HCEC 1CT (cell line): ENCODE results near the gene MMEL1.

ENCODE experiments used
- DNase-seq: peaks from one replicate; pipeline ENCODE4 v3.0.0-alpha.2; 2017

Gene MMEL1

GRCh38 chr1:2642131-2642559 is 9.3 kb upstream of the MMEL1 start:
- DNase-seq, result no peak

GRCh38 chr1:2641381-2642130 is 8.7 kb upstream of the MMEL1 start:
- no peak for DNase-seq

DNA sequence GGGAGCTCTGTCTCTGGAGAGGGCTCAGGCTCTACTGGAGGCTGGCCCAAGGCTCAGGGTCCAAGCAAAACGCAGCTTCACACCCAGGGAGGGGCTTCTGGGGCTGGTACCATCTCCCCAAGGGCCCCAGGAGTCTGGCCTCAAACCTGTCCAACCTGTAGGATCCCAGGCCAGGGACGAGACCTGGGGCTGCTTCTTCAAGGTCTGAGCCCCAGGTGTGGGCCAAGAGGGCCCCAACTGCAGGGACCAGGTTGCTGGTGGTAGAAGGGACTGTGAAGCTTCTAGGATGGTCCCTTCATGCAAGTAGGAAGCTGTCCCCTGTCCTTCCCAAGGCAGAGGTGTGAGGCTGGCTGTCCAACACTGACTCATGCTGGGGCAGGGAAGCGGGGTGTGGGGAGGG is 7.8 kb upstream of the MMEL1 start:
- DNase-seq, result peak; percentile 3

- no peak for DNase-seq
These were observed 7.0 kb upstream of the MMEL1 start for GRCh38 chr1:2639607-2640521.

- no peak for DNase-seq
These were observed 6.4 kb upstream of the MMEL1 start for GRCh38 chr1:2639203-2639602.

DNA sequence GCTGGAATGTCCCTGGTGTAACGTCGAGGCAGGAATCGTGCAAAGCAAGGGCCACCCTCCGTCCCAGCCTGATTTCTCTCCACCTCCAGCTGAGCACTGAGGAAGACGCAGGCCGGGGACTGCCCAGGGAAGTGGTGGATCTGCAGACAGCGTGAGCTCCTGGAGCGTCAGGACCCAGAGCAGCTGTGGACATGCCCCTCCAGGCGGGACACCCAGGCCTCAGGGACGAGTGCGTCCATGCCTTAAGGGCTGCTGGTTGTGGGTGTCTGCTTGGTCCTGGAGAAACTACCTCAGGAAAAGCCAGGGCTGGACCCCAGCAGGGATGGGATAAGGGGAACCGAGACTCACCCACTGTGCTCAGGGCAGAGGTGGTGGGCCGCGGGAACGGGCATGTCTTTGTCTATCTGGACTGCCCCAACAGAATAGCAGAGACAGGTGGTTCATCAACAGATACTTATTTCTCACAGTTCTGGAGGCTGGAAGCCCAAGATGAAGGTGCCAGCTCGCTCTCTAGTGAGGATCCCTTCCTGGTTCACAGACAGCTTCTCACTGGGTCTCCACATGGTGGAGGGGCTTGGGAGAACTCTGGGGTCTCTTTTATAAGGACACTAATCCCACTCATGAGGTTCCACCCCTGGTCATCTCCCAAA is 5.8 kb upstream of the MMEL1 start:
- DNase-seq, result no peak

DNA sequence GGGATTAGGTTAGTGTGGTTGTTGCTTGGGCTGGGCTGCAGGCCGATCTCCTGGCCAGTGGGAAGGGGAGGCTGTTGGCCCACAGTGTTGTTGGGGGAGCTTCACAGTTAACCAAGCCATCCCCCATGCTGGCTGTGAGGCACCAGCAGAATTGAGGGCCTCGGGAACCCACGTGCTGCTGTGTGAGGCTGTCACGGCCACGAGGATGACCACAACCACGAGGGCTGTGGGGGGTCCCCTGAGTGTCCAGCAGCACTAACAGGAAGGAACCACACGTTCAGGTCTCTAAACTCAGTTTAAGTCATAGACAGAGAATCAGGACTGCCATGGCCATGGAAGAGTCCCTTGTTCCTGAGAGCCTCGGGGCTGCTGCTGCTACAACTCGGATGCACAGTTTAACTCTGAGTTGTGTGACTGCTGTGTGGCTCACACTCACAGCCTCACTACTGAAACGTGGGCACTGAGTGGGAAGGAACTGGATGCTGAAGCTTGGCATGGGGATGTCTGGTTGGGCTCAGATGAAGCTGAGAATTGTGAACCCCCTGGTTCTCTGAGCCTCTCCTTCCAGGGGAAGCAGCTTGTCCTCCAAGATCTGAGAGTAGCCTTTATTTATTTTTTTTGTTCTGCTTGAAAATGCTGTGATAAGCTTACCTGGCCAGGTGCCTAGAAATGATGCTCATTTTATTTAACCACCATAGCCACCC is 4.8 kb upstream of the MMEL1 start:
- DNase-seq, result no peak

- no peak for DNase-seq
These were observed 3.9 kb upstream of the MMEL1 start for GRCh38 chr1:2636733-2637132.

DNA sequence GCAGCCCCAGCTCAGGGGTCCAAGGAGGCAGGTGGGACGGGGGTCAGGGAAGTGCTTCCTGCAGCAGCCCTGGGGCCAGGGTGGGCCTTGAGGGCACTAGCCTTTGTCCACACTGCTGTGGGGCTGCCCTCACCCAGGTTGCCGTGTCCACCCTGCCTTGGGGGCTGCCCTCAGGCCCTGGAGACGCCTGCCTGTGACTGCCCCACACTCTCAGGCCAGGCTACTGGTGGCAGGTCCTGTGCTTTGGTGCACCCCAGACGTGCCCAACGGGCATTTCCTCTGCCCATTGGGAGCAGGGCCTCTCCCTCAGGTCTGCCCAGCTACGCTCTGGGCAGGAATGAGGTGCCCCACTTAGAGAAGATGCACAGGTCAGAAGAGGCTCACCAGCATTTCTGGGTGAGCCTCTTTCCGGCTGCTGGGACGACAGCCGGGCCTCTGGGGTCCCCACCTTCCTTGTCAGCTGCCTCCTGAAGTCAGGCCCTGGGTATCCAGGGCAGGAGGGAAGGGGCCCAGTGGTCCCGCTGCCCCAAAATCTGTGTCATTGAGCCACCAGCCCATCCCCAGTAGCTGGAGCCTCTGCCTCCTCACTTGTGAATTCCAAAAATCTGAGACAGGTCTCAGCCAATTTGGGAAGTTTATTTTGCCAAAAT is 2.7 kb upstream of the MMEL1 start:
- no peak for DNase-seq

- DNase-seq, result no peak
These were observed 1.2 kb upstream of the MMEL1 start for GRCh38 chr1:2633936-2634491.

GRCh38 chr1:2633366-2633935 is 635 bp upstream of the MMEL1 start:
- DNase-seq, result no peak

- no peak for DNase-seq
These were observed 775 bp downstream of the MMEL1 start for GRCh38 chr1:2632051-2632430.

GRCh38 chr1:2631136-2632050 is 1.4 kb downstream of the MMEL1 start:
- no peak for DNase-seq

DNA sequence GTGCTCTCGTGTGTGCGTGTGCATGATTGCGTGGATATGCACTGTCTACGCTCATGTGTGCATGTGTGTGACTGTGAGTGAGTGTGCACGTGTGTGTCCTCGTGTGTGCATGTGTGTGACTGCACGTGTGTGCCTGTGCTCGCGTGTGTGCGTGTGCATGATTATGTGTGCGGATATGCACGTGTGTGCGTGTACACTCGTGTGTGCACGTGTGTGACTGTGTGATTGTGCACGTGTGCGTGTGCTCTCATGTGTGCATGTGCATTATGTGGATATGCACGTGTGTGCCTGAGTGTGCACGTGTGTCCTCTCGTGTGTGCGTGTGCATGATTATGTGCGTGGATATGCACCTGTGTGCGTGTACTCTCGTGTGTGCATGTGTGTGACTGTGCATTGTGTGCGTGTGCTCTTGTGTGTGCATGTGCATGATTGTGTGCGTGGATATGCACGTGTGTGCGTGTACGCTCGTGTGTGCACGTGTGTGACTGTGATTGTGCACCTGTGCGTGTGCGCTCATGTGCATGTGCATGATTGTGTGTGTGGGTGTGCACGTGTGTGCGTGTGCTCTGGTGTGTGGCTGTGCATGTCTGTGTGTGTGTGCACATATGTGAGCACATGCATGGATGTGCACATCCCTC is 2.2 kb downstream of the MMEL1 start:
- no peak for DNase-seq

GRCh38 chr1:2629627-2630497 is 3.0 kb downstream of the MMEL1 start:
- no peak for DNase-seq

- no peak for DNase-seq
These were observed 3.7 kb downstream of the MMEL1 start for GRCh38 chr1:2628933-2629626.

DNA sequence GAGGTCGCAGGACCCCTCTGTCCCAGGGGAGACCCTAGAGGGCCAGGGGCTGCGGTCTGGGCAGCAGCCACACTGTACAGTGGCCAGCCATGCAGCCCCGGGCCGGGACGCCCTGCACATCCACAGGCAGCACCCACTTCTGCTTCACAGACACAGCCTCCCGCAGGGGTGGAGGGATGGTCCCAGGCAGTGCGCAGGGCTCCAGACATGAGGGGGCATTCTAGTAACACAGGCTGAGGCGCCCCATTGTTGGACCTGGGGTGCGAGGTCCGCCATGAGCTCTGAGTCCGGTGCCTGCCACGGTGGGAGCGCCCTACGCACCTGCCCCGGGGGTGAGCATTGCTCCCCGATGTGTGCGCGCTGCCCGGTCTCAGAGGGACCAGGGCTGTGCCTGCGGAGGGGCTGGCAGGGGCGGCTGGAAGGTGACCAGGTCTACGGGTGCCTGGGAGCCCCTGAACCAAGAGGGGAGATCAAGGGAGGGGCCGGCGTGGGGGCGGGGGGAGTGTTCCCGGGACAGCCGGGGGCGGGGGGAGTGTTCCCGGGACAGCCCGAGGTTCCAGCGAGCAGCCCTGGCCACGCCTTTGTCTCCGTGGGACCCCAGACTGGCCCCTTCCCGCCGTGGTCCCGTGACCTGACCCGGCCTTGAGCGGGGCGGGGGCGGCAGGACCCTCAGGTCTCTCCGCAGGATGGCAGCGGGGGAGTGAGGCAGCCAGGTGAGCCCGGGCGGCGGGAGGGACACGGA is 4.5 kb downstream of the MMEL1 start:
- no peak for DNase-seq

DNA sequence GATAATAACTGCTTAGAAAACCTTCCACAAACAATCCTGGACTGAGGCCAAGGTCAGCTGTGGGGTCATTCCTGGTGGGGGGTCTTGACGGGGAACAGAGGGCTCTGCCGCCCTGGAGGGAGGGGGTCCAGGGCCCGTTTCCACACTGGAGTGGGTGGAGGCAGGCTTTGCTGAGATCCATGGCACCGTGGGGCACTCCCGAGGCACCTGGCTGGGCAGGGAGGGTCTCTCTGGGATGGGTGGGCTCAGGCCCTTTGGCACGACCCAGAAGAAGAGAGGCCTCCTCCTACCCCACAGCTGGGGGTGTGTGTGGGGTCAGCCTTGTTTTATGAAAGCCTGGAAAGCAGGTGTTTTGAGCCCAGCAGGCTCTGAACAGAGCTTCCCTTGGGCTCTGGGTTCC is 5.1 kb downstream of the MMEL1 start:
- DNase-seq, result no peak
